DOHH2 (cell line): ENCODE data around the gene PCSK1N.

Experiments used
- CTCF ChIP-seq: fragments of 200-600 bp; sonication (generic); IDR thresholded peaks from one replicate; pipeline ENCODE4 v1.5.1; 2014; ENCODE audit warnings: antibody characterized with exemption, mild to moderate bottlenecking, low read depth, low read length; ENCODE audit not compliant: poor library complexity, severe bottlenecking
- EZH2phosphoT487 ChIP-seq: fragments of 200-600 bp; sonication (generic); IDR thresholded peaks from 2 replicates; pipeline ENCODE4 v1.6.1; 2017; ENCODE audit warnings: borderline replicate concordance, mild to moderate bottlenecking, antibody characterized with exemption, low read length, moderate library complexity, mixed read lengths

GRCh38 chrX:48831909-48832291, 3.5 kb downstream of the PCSK1N start:
- TF ChIP-seq CTCF (no peak), EZH2phosphoT487 (no peak)
